ENCODE measurements around the gene OVOL1.
A peak's percentile ranks its signal among the peaks of the same experiment; 100 is the strongest.

The OVOL1 gene

GRCh38 chr11:65797711-65798110 lies 10.8 kb downstream of the OVOL1 start:
- Histone ChIP-seq H3K4ac (ENCODE audit: low read depth in 1 of 2, low read length in 2 of 2) (no peak overlapping the region), H3K14ac (ENCODE audit: low read length in 2 of 2) (peak overlapping the region in 1 of 2 experiments; percentile 62), H3K4me3 (ENCODE audit: insufficient read depth in 1 of 2, low read depth in 1 of 2, low read length in 2 of 2) (no peak overlapping the region), H2BK15ac (ENCODE audit: low read depth, poor library complexity, severe bottlenecking) (no peak overlapping the region), H2BK5ac (ENCODE audit: low read depth, low read length, poor library complexity, severe bottlenecking) (no peak overlapping the region), H2BK120ac (ENCODE audit: low read depth, low read length) (no peak overlapping the region), H3K23ac (ENCODE audit: low read length in 2 of 2) (no peak overlapping the region), H3K27me3 (ENCODE audit: control insufficient read depth in 1 of 2, insufficient read depth in 1 of 2, low read length in 2 of 2) (peaks cover 54 to 83% of the 10 kb centered on the region in 2 experiments), H3K4me2 (ENCODE audit: low read length, poor library complexity, severe bottlenecking) (no peak overlapping the region), H2BK12ac (ENCODE audit: low read length in 2 of 2) (no peak overlapping the region), H3K36me3 (ENCODE audit: control insufficient read depth in 1 of 2, insufficient read depth in 2 of 2, low read depth in 1 of 2, low read length in 2 of 2) (no peaks in the 10 kb centered on the region), H4K91ac (ENCODE audit: low read length) (peak overlapping the region; percentile 37), H3K79me1 (replicated peaks; ENCODE audit: low read length, poor library complexity, severe bottlenecking) (no peaks in the 10 kb centered on the region), H2AFZ (ENCODE audit: low read depth, low read length) (no peak overlapping the region), H3K4me1 (ENCODE audit: control insufficient read depth, insufficient read depth, low read depth, low read length) (peaks cover 4% of the 10 kb centered on the region), H2AK5ac (ENCODE audit: low read length, severe bottlenecking) (no peak overlapping the region), H3K27ac (ENCODE audit: low read length, poor library complexity, severe bottlenecking) (no peak overlapping the region), H3K9ac (ENCODE audit: low read length) (no peak overlapping the region), H3K18ac (ENCODE audit: low read depth in 1 of 2, low read length in 2 of 2) (no peak overlapping the region), H3K9me3 (ENCODE audit: control insufficient read depth, low read length) (no peaks in the 10 kb centered on the region), H4K8ac (ENCODE audit: low read length) (no peak overlapping the region)
- no peak for DNase-seq
- WGBS: 79% methylated on average over 13 of the region's 13 CpGs

GRCh38 chr11:65798882-65799281 lies 12.0 kb downstream of the OVOL1 start:
- Histone ChIP-seq H4K8ac (ENCODE audit: low read length) (no peak overlapping the region), H3K27ac (ENCODE audit: low read length, poor library complexity, severe bottlenecking) (no peak overlapping the region), H3K4me1 (ENCODE audit: control insufficient read depth, insufficient read depth, low read depth, low read length) (peaks cover 4% of the 10 kb centered on the region), H3K4me2 (ENCODE audit: low read length, poor library complexity, severe bottlenecking) (no peak overlapping the region), H3K36me3 (ENCODE audit: control insufficient read depth in 1 of 2, insufficient read depth in 2 of 2, low read depth in 1 of 2, low read length in 2 of 2) (no peaks in the 10 kb centered on the region), H3K27me3 (ENCODE audit: control insufficient read depth in 1 of 2, insufficient read depth in 1 of 2, low read length in 2 of 2) (peaks cover 55 to 83% of the 10 kb centered on the region in 2 experiments), H2BK120ac (ENCODE audit: low read depth, low read length) (no peak overlapping the region), H2BK5ac (ENCODE audit: low read depth, low read length, poor library complexity, severe bottlenecking) (no peak overlapping the region), H3K79me1 (replicated peaks; ENCODE audit: low read length, poor library complexity, severe bottlenecking) (no peaks in the 10 kb centered on the region), H4K91ac (ENCODE audit: low read length) (no peak overlapping the region), H3K9ac (ENCODE audit: low read length) (no peak overlapping the region), H3K9me3 (ENCODE audit: control insufficient read depth, low read length) (no peaks in the 10 kb centered on the region), H2AK5ac (ENCODE audit: low read length, severe bottlenecking) (no peak overlapping the region), H2AFZ (ENCODE audit: low read depth, low read length) (no peak overlapping the region), H3K4me3 (ENCODE audit: insufficient read depth in 1 of 2, low read depth in 1 of 2, low read length in 2 of 2) (no peak overlapping the region), H2BK15ac (ENCODE audit: low read depth, poor library complexity, severe bottlenecking) (no peak overlapping the region), H2BK12ac (ENCODE audit: low read length in 2 of 2) (no peak overlapping the region), H3K14ac (ENCODE audit: low read length in 2 of 2) (no peak overlapping the region), H3K23ac (ENCODE audit: low read length in 2 of 2) (no peak overlapping the region), H3K18ac (ENCODE audit: low read depth in 1 of 2, low read length in 2 of 2) (no peak overlapping the region), H3K4ac (ENCODE audit: low read depth in 1 of 2, low read length in 2 of 2) (no peak overlapping the region)
- WGBS: 98% methylated on average over 7 of the region's 8 CpGs
- no peak for DNase-seq

- Histone ChIP-seq H4K91ac (ENCODE audit: low read length) (no peak overlapping the region), H2BK15ac (ENCODE audit: low read depth, poor library complexity, severe bottlenecking) (no peak overlapping the region), H3K36me3 (ENCODE audit: control insufficient read depth in 1 of 2, insufficient read depth in 2 of 2, low read depth in 1 of 2, low read length in 2 of 2) (no peaks in the 10 kb centered on the region), H2BK5ac (ENCODE audit: low read depth, low read length, poor library complexity, severe bottlenecking) (no peak overlapping the region), H2AK5ac (ENCODE audit: low read length, severe bottlenecking) (no peak overlapping the region), H3K27me3 (ENCODE audit: control insufficient read depth in 1 of 2, insufficient read depth in 1 of 2, low read length in 2 of 2) (peaks cover 42 to 65% of the 10 kb centered on the region in 2 experiments), H3K4me3 (ENCODE audit: insufficient read depth in 1 of 2, low read depth in 1 of 2, low read length in 2 of 2) (no peak overlapping the region), H3K4me2 (ENCODE audit: low read length, poor library complexity, severe bottlenecking) (no peak overlapping the region), H2AFZ (ENCODE audit: low read depth, low read length) (no peak overlapping the region), H3K23ac (ENCODE audit: low read length in 2 of 2) (no peak overlapping the region), H3K4ac (ENCODE audit: low read depth in 1 of 2, low read length in 2 of 2) (no peak overlapping the region), H3K14ac (ENCODE audit: low read length in 2 of 2) (no peak overlapping the region), H3K18ac (ENCODE audit: low read depth in 1 of 2, low read length in 2 of 2) (no peak overlapping the region), H3K9ac (ENCODE audit: low read length) (no peak overlapping the region), H3K27ac (ENCODE audit: low read length, poor library complexity, severe bottlenecking) (no peak overlapping the region), H4K8ac (ENCODE audit: low read length) (no peak overlapping the region), H2BK120ac (ENCODE audit: low read depth, low read length) (no peak overlapping the region), H3K79me1 (replicated peaks; ENCODE audit: low read length, poor library complexity, severe bottlenecking) (no peaks in the 10 kb centered on the region), H3K4me1 (ENCODE audit: control insufficient read depth, insufficient read depth, low read depth, low read length) (peaks cover 4% of the 10 kb centered on the region), H2BK12ac (ENCODE audit: low read length in 2 of 2) (no peak overlapping the region), H3K9me3 (ENCODE audit: control insufficient read depth, low read length) (no peaks in the 10 kb centered on the region)
- DNase-seq: no peak
- WGBS: 85% methylated on average over 16 of the region's 18 CpGs
These were observed 14.5 kb downstream of the OVOL1 start for GRCh38 chr11:65801153-65801987.

GRCh38 chr11:65802841-65803240 lies 16.0 kb downstream of the OVOL1 start:
- Histone ChIP-seq H3K9ac (ENCODE audit: low read length) (no peak overlapping the region), H3K27ac (ENCODE audit: low read length, poor library complexity, severe bottlenecking) (no peak overlapping the region), H2BK120ac (ENCODE audit: low read depth, low read length) (no peak overlapping the region), H3K36me3 (ENCODE audit: control insufficient read depth in 1 of 2, insufficient read depth in 2 of 2, low read depth in 1 of 2, low read length in 2 of 2) (no peaks in the 10 kb centered on the region), H3K4me3 (ENCODE audit: insufficient read depth in 1 of 2, low read depth in 1 of 2, low read length in 2 of 2) (no peak overlapping the region), H3K27me3 (ENCODE audit: control insufficient read depth in 1 of 2, insufficient read depth in 1 of 2, low read length in 2 of 2) (peaks cover 37 to 54% of the 10 kb centered on the region in 2 experiments), H3K79me1 (replicated peaks; ENCODE audit: low read length, poor library complexity, severe bottlenecking) (no peaks in the 10 kb centered on the region), H2BK5ac (ENCODE audit: low read depth, low read length, poor library complexity, severe bottlenecking) (no peak overlapping the region), H4K8ac (ENCODE audit: low read length) (no peak overlapping the region), H3K4ac (ENCODE audit: low read depth in 1 of 2, low read length in 2 of 2) (no peak overlapping the region), H2BK15ac (ENCODE audit: low read depth, poor library complexity, severe bottlenecking) (no peak overlapping the region), H2BK12ac (ENCODE audit: low read length in 2 of 2) (no peak overlapping the region), H4K91ac (ENCODE audit: low read length) (no peak overlapping the region), H3K9me3 (ENCODE audit: control insufficient read depth, low read length) (no peaks in the 10 kb centered on the region), H2AK5ac (ENCODE audit: low read length, severe bottlenecking) (no peak overlapping the region), H3K18ac (ENCODE audit: low read depth in 1 of 2, low read length in 2 of 2) (no peak overlapping the region), H3K23ac (ENCODE audit: low read length in 2 of 2) (no peak overlapping the region), H2AFZ (ENCODE audit: low read depth, low read length) (no peak overlapping the region), H3K4me2 (ENCODE audit: low read length, poor library complexity, severe bottlenecking) (no peak overlapping the region), H3K14ac (ENCODE audit: low read length in 2 of 2) (no peak overlapping the region), H3K4me1 (ENCODE audit: control insufficient read depth, insufficient read depth, low read depth, low read length) (peaks cover 3% of the 10 kb centered on the region)
- DNase-seq: no peak
- 96% methylated on average over 7 of the region's 9 CpGs for WGBS
